Stimulated activated CD4-positive, alpha-beta T cell treated with anti-CD3 and anti-CD28 coated beads, TNF-alpha, amount 100 ng/mL, for 24 hours (primary cell): ENCODE data around the gene DOCK2.

ENCODE experiments used
- DNase-seq, 3 experiments: peaks; one replicate each; pipeline ENCODE4 v3.0.0-alpha.2; 2020; ENCODE audit warnings: low read depth in 3 of 3

The DOCK2 gene

GRCh38 chr5:170055606-170056005 is 418.5 kb downstream of the DOCK2 start:
- no peak for DNase-seq

- no peak for DNase-seq
These were observed 419.6 kb downstream of the DOCK2 start for GRCh38 chr5:170056561-170057267.

DNA sequence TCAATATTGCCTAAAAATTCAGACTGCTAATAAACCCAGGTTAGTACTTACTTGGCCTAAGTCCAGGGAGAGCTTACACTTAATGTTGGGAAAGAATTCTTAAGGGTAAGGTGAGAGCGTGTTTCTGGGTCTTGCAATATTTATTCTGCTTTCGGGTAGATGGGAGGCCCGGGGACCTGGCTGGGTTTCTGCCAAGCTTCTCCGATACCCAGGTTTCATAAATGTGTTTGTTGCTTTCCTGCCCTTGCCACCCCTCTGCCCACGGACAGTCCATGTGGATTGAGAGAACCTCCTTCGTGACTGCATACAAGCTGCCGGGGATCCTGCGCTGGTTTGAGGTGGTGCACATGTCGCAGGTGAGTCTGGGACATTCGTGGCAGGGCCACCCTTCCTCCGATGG is 420.2 kb downstream of the DOCK2 start:
- DNase-seq = no peak

- no peak for DNase-seq
These were observed 422.1 kb downstream of the DOCK2 start for GRCh38 chr5:170059221-170059620.

DNA sequence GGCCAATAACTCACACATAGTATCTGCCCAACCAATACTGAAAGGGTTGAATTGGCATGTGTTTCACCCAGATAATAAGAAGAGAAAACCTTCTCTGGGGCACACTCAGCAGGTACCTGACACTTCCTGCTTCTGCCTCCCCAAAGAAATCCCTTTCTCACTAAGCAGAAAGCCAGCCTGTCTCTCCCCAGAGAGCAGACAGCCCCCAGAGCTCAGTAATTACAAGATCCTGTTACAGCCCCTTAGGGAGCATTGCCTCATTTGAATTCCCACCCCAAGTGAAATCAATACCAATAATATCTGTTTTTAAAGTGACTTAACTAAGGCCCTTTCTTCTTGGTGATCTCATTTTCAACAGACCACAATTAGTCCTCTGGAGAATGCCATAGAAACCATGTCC is 430.1 kb downstream of the DOCK2 start:
- no peak for DNase-seq

GRCh38 chr5:170067574-170068170 is 430.6 kb downstream of the DOCK2 start:
- no peak for DNase-seq

DNA sequence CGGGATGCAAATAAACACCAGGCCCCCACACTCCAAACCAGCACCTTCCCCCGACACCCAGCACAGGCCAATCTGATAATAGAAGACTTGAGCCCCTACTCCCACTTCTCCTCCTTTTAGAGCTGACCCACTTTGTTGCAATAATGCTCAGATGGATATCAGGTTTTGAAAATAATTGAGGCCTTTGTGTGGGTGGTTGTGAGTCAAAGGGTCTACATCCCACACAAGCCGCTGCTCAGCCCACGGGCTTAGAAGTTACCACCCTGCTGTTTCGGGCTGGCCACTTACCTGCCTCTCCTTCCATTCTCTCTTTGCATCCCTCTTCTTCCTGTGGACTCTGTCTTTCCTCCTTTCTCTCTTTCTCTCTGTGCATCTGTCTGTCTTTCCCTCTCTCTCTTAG is 432.4 kb downstream of the DOCK2 start:
- no peak for DNase-seq

- no peak for DNase-seq
These were observed 433.7 kb downstream of the DOCK2 start for GRCh38 chr5:170070556-170071412.

- DNase-seq = no peak
These were observed 434.7 kb downstream of the DOCK2 start for GRCh38 chr5:170071748-170072147.

DNA sequence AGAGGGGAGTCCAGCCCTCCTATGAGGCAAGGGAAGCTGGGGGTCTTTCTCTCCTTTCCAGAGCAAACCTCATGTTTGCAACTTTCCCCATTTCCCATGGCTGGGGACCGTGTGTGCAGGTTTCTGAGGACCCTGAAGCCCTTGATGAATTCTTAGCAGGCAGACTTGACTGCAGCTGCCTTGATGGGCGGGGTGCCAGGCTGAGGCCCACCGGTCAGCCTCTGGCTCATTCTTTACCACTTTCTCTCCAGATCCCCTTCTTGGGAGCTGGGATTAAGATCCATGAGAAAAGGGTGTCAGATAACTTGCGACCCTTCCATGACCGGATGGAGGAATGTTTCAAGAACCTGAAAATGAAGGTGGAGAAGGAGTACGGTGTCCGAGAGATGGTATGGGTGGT is 438.6 kb downstream of the DOCK2 start:
- DNase-seq = no peak

DNA sequence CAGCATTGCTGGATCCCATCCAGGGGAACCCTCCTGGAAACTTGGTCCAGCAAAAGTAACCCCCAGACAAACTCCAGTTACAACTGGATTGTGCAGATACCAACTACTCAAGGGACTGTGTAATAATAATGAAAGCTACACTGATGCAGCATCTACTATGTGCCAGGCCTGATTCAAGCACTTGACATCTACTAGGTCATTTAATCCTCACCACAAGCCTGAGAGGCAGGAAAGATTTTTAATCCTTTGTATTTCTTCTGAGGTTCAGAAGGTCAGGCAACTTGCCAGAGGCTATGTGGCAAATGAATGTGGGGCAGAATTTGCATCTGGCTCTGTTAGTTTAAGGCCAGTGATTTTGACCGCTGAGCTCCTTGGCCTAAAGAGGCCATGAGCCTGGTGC is 439.1 kb downstream of the DOCK2 start:
- DNase-seq = no peak

DNA sequence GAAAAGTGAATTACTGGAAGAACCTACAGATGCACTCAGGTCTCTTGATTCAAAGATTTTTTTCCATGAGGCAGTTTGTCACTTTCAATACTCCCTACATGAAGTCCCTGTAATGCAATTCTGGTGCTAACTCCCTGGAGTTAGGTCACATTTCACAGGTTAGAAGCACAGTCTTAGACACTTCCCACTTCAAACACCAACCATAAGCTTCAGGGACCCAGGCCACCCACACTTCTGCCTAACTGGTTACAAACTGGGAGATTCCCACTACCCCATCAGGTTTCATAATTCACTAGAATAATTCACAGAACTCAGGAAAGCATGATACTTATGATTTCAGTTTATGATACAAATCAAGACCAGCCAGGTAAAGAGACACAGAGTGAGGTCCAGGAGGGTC is 439.7 kb downstream of the DOCK2 start:
- DNase-seq = no peak

DNA sequence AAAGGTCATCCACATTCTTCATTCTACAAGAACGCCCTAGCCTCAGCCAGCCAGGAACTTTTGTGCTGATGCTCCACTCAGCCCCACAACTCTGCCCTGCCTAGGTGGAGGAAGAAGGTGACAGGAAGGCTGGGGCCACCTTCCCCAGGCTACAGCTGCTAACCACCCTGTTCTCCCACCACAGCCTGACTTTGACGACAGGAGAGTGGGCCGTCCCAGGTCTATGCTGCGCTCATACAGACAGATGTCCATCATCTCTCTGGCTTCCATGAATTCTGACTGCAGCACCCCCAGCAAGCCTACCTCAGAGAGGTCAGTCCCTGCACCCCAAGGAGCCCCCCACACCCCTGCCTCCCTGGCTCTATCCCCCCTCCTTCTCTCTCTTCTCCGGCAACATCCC is 440.5 kb downstream of the DOCK2 start:
- DNase-seq = no peak

- DNase-seq = no peak
These were observed 441.4 kb downstream of the DOCK2 start for GRCh38 chr5:170078458-170078857.

DNA sequence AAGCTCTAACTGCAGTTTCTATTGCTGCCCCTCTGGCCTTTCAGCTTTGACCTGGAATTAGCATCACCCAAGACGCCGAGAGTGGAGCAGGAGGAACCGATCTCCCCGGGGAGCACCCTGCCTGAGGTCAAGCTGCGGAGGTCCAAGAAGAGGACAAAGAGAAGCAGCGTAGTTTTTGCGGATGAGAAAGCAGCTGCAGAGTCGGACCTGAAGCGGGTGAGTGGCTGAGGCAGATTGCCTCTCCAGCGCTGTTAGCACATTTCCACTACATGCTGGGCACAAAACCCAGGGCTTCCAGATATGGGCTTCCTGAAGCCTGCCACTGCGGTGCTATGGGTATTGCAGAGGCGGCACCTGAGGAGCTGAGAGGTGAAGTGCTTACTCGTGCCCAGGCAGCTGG is 441.9 kb downstream of the DOCK2 start:
- DNase-seq = no peak

- DNase-seq = no peak
These were observed 443.1 kb downstream of the DOCK2 start for GRCh38 chr5:170080217-170080616.

DNA sequence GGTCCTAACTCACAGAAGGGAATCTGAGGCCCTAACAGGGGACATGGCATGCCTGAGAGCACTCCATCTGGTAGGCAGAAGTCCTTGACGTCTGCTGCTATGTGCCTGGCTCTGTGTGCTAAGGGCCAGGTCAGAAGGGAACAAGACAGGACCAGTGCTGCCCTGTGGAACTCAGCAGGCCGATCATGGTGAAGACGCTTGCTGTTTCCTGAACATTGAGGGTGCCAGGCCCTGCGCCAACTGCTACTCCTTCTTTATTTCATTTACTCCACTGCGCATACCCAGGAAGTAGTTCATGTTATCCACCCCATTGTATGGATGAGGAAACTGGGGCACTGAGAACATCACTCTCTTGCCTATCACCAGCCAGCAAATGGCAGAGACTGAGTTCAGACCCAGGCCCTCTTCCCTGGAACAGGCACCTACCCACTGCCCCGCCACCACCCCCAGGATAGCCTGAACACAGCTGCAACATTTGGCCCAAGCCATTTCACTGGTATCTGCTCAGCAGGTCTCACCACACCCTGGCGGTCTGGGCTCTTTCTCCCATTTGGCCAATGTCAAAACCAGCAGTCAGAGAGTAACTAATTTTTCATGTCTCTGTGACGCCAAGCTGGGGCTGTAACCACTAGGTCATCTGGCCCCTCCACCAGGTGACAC is 443.8 kb downstream of the DOCK2 start:
- DNase-seq = no peak

GRCh38 chr5:170081616-170082015 is 444.5 kb downstream of the DOCK2 start:
- DNase-seq = no peak

DNA sequence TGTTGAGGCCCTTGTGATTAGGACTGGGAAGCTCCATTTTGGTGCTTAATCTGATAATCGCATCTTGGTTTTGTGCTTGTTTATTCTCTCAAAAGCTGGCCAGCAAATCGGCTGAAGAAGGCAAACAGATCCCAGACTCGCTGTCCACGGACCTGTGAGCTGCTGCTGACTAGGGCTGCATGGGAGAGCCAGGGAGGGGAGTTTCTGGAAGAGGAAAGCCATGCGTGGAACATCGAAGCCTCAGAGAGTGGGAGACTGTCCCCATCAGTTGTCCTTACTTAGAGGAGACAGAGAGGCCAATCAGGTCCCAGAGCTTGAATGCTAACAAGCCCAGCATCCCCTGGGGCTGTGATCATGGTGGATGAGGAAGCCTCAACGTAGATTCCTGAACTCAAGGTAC is 445.6 kb downstream of the DOCK2 start:
- no peak for DNase-seq

DNA sequence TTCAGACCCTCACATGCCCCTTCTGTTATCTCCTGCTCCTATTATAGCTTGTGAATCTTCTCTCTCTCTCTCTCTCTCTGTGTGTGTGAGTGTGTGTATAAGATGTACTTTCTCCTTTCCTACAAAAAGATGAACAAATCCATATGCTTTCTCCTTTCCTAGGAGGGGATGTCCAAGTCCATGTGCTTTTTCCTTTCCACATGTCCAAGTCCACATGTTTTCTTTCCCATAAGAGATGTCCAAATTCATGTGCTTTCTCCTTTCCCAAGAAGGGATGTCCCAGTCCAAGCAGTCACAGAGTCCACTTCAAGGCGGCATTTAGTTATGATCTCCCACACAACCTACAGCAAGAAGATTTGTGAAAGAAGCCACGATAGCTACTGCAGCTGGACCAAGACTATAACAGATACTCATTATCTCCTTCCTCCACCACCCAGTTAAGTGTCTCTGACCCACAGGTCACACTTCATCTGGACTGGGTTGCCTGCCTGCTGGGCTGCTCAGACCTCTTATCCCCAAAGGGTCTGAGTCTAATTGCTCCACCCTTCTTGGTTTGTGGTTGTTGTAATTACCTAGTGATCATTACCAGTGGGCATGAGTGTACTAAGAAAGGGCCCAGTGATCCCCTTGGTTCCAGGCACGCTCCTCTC is 450.2 kb downstream of the DOCK2 start:
- no peak for DNase-seq

GRCh38 chr5:170092455-170093101 is 455.5 kb downstream of the DOCK2 start:
- DNase-seq = no peak
